Measurements from ENCODE around the gene LONP2. TPM values are rescaled to one million over a fixed set of nuclear protein-coding genes. Genes with fewer than 3 reads are reported as not detected.

LONP2 gene
- total and polyA plus RNA-seq, 7 experiments from 2014 or later = 37.8 to 124 (median 81.5) TPM

DNA sequence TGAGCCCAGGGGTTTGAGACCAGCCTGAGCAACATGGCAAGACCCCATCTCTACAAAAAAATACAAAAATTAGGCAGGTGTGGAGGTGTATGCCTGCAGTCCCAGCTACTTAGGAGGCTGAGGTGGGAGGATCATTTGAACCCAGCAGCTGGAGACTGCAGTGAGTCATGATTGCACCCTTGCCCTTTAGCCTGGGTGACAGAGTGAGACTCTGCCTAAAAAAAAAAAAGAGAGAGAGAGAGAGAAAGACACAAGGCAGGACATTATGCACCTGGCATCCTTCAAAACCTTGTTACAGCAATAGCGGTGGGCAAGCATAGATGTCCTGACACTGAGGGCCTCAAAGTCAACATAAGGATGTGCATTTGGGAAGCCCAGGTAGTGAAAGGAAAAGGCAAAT is 161.1 kb downstream of the LONP2 start:
- Histone ChIP-seq H3K9me3 (ENCODE audit: control insufficient read depth in 2 of 3, low read length in 3 of 3) (no peaks in the 10 kb centered on the region), H3K27me3 (ENCODE audit: control insufficient read depth in 2 of 2, insufficient read depth in 2 of 2, low read length in 2 of 2) (no peaks in the 10 kb centered on the region), H3K36me3 (ENCODE audit: control insufficient read depth in 2 of 3, insufficient read depth in 3 of 3, low read length in 3 of 3) (no peaks in the 10 kb centered on the region), H3K4me3 (ENCODE audit: low read length) (no peak overlapping the region), H3K27ac (ENCODE audit: low read depth, low read length) (no peak overlapping the region), H3K4me1 (ENCODE audit: control insufficient read depth in 2 of 2, insufficient read depth in 2 of 2, low read length in 2 of 2) (no peaks in the 10 kb centered on the region)
- no peak overlapping the region for H3K4me3 Mint-ChIP-seq
- intact Hi-C loops (cut with micrococcal nuclease) = no loop called here
- no peaks in the 10 kb centered on the region for H3K9me3 Mint-ChIP-seq
- ATAC-seq = no peak
- H3K27me3 Mint-ChIP-seq = peaks cover 0 to 7% (median 0%) of the 10 kb centered on the region in 5 donors
- no peak overlapping the region for H3K27ac Mint-ChIP-seq
- H3K36me3 Mint-ChIP-seq = no peaks in the 10 kb centered on the region
- ChIA-PET CTCF (no interaction called here), POLR2A (no interaction called here)
- peaks cover 0 to 13% (median 4%) of the 10 kb centered on the region in 7 donors for H3K4me1 Mint-ChIP-seq
- DNase-seq = no peak

DNA sequence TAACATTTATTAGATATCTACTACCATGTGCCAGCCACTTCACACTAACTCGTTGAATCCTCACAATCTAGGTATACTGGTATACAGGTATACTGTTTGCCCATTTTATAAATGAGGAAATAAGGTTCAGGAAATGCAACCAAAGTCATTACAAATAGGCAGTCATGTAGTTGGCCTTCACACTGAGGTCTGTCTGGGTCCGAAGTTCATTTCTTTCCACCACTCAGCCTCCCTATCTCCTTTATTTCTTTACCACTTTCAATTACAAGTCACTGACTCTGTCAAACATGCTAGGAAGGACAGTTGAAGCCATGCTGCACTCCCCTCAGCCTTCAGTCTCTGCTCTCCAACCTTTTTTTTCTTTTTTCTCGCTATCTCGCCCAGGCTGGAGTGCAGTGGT is 161.8 kb downstream of the LONP2 start:
- Mint-ChIP-seq H3K9me3 (no peaks in the 10 kb centered on the region), H3K27ac (no peak overlapping the region), H3K4me1 (peaks cover 0 to 13% (median 4%) of the 10 kb centered on the region in 7 donors), H3K27me3 (peaks cover 0 to 7% (median 0%) of the 10 kb centered on the region in 5 donors), H3K36me3 (no peaks in the 10 kb centered on the region), H3K4me3 (no peak overlapping the region)
- no peaks in the 10 kb centered on the region for H3K36me3 ChIP-seq (ENCODE audit: control insufficient read depth in 2 of 3, insufficient read depth in 3 of 3, low read length in 3 of 3)
- CTCF ChIA-PET = no interaction called here
- no peaks in the 10 kb centered on the region for H3K4me1 ChIP-seq (ENCODE audit: control insufficient read depth in 2 of 2, insufficient read depth in 2 of 2, low read length in 2 of 2)
- no peaks in the 10 kb centered on the region for H3K9me3 ChIP-seq (ENCODE audit: control insufficient read depth in 2 of 3, low read length in 3 of 3)
- no peak overlapping the region for H3K27ac ChIP-seq (ENCODE audit: low read depth, low read length)
- POLR2A ChIA-PET = no interaction called here
- intact Hi-C loops (cut with micrococcal nuclease) = no loop called here
- H3K27me3 ChIP-seq (ENCODE audit: control insufficient read depth in 2 of 2, insufficient read depth in 2 of 2, low read length in 2 of 2) = no peaks in the 10 kb centered on the region
- ATAC-seq (no peak), DNase-seq (no peak)
- no peak overlapping the region for H3K4me3 ChIP-seq (ENCODE audit: low read length)

Other genes starting within 250 kb of the LONP2 start
- gene ABCC12, start 88.3 kb upstream of the LONP2 start, total RNA-seq = not detected
- gene ABCC12, start 88.3 kb upstream of the LONP2 start, polyA plus RNA-seq = not detected
- under 1 TPM in 2 of 5 experiments, not detected in 3; 0.08 to 0.81 TPM for gene ABCC11, start 3.2 kb downstream of the LONP2 start, total RNA-seq
- gene ABCC11, start 3.2 kb downstream of the LONP2 start, polyA plus RNA-seq = not detected
- 10 to 100 TPM; 14.5 to 51.1 (median 19.8) TPM for gene SIAH1, start 141.1 kb downstream of the LONP2 start, total RNA-seq
- gene SIAH1, start 141.1 kb downstream of the LONP2 start, polyA plus RNA-seq = 10 to 100 TPM; 16.4 to 21.2 TPM

Measured in naive thymus-derived CD4-positive, alpha-beta T cell (primary cell).